Activated T-cell treated with anti-CD3 and anti-CD28 coated beads, Interleukin-2, amount 50 U/mL, for 48 hours (primary cell): Measurements from ENCODE around the gene CAMK2B.
"Not testable (repeated sequence)": the region's sequence is repeated elsewhere in the genome, so short reads cannot be mapped to it uniquely, and the experiment has no call there.

Experiments
- DNase-seq, 2 experiments: peaks; one replicate each; pipeline ENCODE4 v3.0.0-alpha.2; 2020

CAMK2B gene

GRCh38 chr7:44212581-44213184, 112.7 kb downstream of the CAMK2B start:
- DNase-seq: no peak

GRCh38 chr7:44212018-44212417, 113.4 kb downstream of the CAMK2B start:
- DNase-seq: no peak

GRCh38 chr7:44211126-44211675, 114.2 kb downstream of the CAMK2B start:
- no peak for DNase-seq

GRCh38 chr7:44210107-44210506, 115.3 kb downstream of the CAMK2B start:
- DNase-seq: no peak

- no peak for DNase-seq
Measured at GRCh38 chr7:44208085-44208484, 117.3 kb downstream of the CAMK2B start.

GRCh38 chr7:44206008-44206407, 119.4 kb downstream of the CAMK2B start:
- no peak for DNase-seq

- DNase-seq: no peak
Measured at GRCh38 chr7:44201813-44202212, 123.6 kb downstream of the CAMK2B start.

GRCh38 chr7:44200699-44201461, 124.5 kb downstream of the CAMK2B start, which contains the start of gene YKT6:
Gene YKT6, plus strand, starts transcription at chr7:44200978. Its CDS starts 158 bp downstream, at chr7:44201136.
- DNase-seq: peak; percentile 96 to 97

- DNase-seq: not testable (repeated sequence)
Measured at GRCh38 chr7:44200163-44200562, 125.2 kb downstream of the CAMK2B start.

GRCh38 chr7:44197474-44197873, 127.9 kb downstream of the CAMK2B start:
- DNase-seq: no peak

GRCh38 chr7:44196450-44196872, 128.9 kb downstream of the CAMK2B start:
- DNase-seq: peak; percentile 36 to 48

GRCh38 chr7:44195889-44196288, 129.5 kb downstream of the CAMK2B start:
- no peak for DNase-seq

GRCh38 chr7:44194562-44195145, 130.7 kb downstream of the CAMK2B start:
- no peak for DNase-seq

- peak; percentile 58 to 69 for DNase-seq
Measured at GRCh38 chr7:44194069-44194468, 131.3 kb downstream of the CAMK2B start.

- DNase-seq: no peak
Measured at GRCh38 chr7:44193011-44193802, 132.2 kb downstream of the CAMK2B start.

- DNase-seq: no peak
Measured at GRCh38 chr7:44191171-44191570, 134.2 kb downstream of the CAMK2B start.

GRCh38 chr7:44189993-44190872, 135.2 kb downstream of the CAMK2B start:
- no peak for DNase-seq

GRCh38 chr7:44189286-44189992, 136.0 kb downstream of the CAMK2B start, which contains the start of gene GCK:
Gene GCK, minus strand, starts transcription at chr7:44189439. Its CDS starts 486 bp downstream, at chr7:44188953.
- DNase-seq: no peak

- DNase-seq: no peak
Measured at GRCh38 chr7:44188480-44189225, 136.7 kb downstream of the CAMK2B start.
